H9 (cell line): ENCODE measurements around the gene MSS51. TPM values are rescaled to one million over a fixed set of nuclear protein-coding genes. Genes with fewer than 3 reads are reported as not detected.

ENCODE experiments used
- DNase-seq: peaks from one replicate; pipeline ENCODE4 v3.0.0-alpha.2; 2017
- H2AFZ ChIP-seq: one replicate; pipeline ENCODE4 v1.6.1; 2013; ENCODE audit warnings: mild to moderate bottlenecking, low read length, control low read depth, moderate library complexity
- H2AK5ac ChIP-seq: 2 replicates; pipeline ENCODE4 v1.6.1; 2013; ENCODE audit warnings: low read length, control low read depth, mixed read lengths; ENCODE audit not compliant: insufficient read length
- H2BK120ac ChIP-seq: one replicate; pipeline ENCODE4 v1.6.1; 2013; ENCODE audit warnings: low read depth, mild to moderate bottlenecking, low read length, control low read depth, inconsistent platforms; ENCODE audit not compliant: poor library complexity, severe bottlenecking
- H2BK12ac ChIP-seq: 2 replicates; pipeline ENCODE4 v1.6.1; 2013; ENCODE audit warnings: low read length, control low read depth, mixed read lengths, low read depth; ENCODE audit not compliant: insufficient read length
- H2BK15ac ChIP-seq: 2 replicates; pipeline ENCODE4 v1.6.1; 2013; ENCODE audit warnings: low read depth, low read length, control low read depth
- H2BK20ac ChIP-seq: one replicate; pipeline ENCODE4 v1.6.1; 2013; ENCODE audit warnings: low read depth, mild to moderate bottlenecking, low read length, control low read depth, inconsistent platforms; ENCODE audit not compliant: poor library complexity, severe bottlenecking
- H2BK5ac ChIP-seq: 2 replicates; pipeline ENCODE4 v1.6.1; 2013; ENCODE audit warnings: low read length, control low read depth, mixed read lengths; ENCODE audit not compliant: insufficient read length
- H3K14ac ChIP-seq: 2 replicates; pipeline ENCODE4 v1.6.1; 2013; ENCODE audit warnings: low read length, control low read depth; ENCODE audit not compliant: insufficient read depth
- H3K18ac ChIP-seq: 2 replicates; pipeline ENCODE4 v1.6.1; 2013; ENCODE audit warnings: low read depth, mild to moderate bottlenecking, mixed read lengths, low read length, control low read depth; ENCODE audit not compliant: insufficient read length
- H3K23ac ChIP-seq: 2 replicates; pipeline ENCODE4 v1.6.1; 2013; ENCODE audit warnings: low read length, control low read depth, mixed read lengths, low read depth; ENCODE audit not compliant: insufficient read length
- H3K23me2 ChIP-seq: 2 replicates; pipeline ENCODE4 v1.6.1; 2013; ENCODE audit warnings: low read depth, mild to moderate bottlenecking, mixed read lengths, low read length, control low read depth; ENCODE audit not compliant: insufficient read length, poor library complexity, severe bottlenecking
- H3K27ac ChIP-seq: 2 replicates; pipeline ENCODE4 v1.5.1; 2013; ENCODE audit warnings: low read length, control low read depth, mixed read lengths, low read depth; ENCODE audit not compliant: insufficient read length
- H3K27me3 ChIP-seq: 2 replicates; pipeline ENCODE4 v1.6.1; 2013; ENCODE audit warnings: low read length, control low read depth, inconsistent platforms; ENCODE audit not compliant: insufficient read depth
- H3K4ac ChIP-seq: 2 replicates; pipeline ENCODE4 v1.6.1; 2013; ENCODE audit warnings: low read depth, mild to moderate bottlenecking, control low read depth, inconsistent platforms, low read length, moderate library complexity
- H3K4me1 ChIP-seq: 2 replicates; pipeline ENCODE4 v1.6.1; 2013; ENCODE audit warnings: low read length, control low read depth, inconsistent platforms; ENCODE audit not compliant: insufficient read depth
- H3K4me2 ChIP-seq: 2 replicates; pipeline ENCODE4 v1.6.1; 2013; ENCODE audit warnings: low read length, control low read depth, mixed read lengths; ENCODE audit not compliant: insufficient read length, insufficient read depth
- H3K56ac ChIP-seq: 2 replicates; pipeline ENCODE4 v1.6.1; 2013; ENCODE audit warnings: low read depth, mild to moderate bottlenecking, mixed read lengths, low read length, control low read depth; ENCODE audit not compliant: insufficient read length
- H3K79me1 ChIP-seq: 2 replicates; pipeline ENCODE4 v1.6.1; 2013; ENCODE audit warnings: low read depth, mild to moderate bottlenecking, moderate library complexity, low read length, control low read depth, inconsistent platforms; ENCODE audit not compliant: insufficient read depth, poor library complexity, severe bottlenecking
- H3K79me2 ChIP-seq: 2 replicates; pipeline ENCODE4 v1.6.1; 2013; ENCODE audit warnings: low read length, control low read depth, inconsistent platforms; ENCODE audit not compliant: insufficient read depth
- H3K9ac ChIP-seq: 2 replicates; pipeline ENCODE4 v1.6.1; 2013; ENCODE audit warnings: low read length, control low read depth, mixed read lengths; ENCODE audit not compliant: insufficient read length; ENCODE audit errors: extremely low read depth
- H3K9me3 ChIP-seq: one replicate; pipeline ENCODE4 v1.6.1; 2013; ENCODE audit warnings: low read depth, low read length, inconsistent platforms; ENCODE audit not compliant: control insufficient read depth
- H3T11ph ChIP-seq: one replicate; pipeline ENCODE4 v1.6.1; 2013; ENCODE audit warnings: mild to moderate bottlenecking, low read length, control low read depth, inconsistent platforms
- H4K20me1 ChIP-seq: one replicate; pipeline ENCODE4 v1.6.1; 2013; ENCODE audit not compliant: control insufficient read depth, insufficient read length, insufficient read depth
- H4K5ac ChIP-seq: 2 replicates; pipeline ENCODE4 v1.6.1; 2013; ENCODE audit warnings: low read depth, mild to moderate bottlenecking, mixed read lengths, low read length, control low read depth; ENCODE audit not compliant: insufficient read length
- H4K8ac ChIP-seq: replicated peaks from 2 replicates; pipeline ENCODE4 v1.6.1; 2013; ENCODE audit warnings: low read length, control low read depth, mixed read lengths, low read depth; ENCODE audit not compliant: insufficient read length
- H4K91ac ChIP-seq: 2 replicates; pipeline ENCODE4 v1.6.1; 2013; ENCODE audit warnings: low read depth, mild to moderate bottlenecking, moderate library complexity, mixed read lengths, low read length, control low read depth; ENCODE audit not compliant: insufficient read length
- H3K27ac Mint-ChIP-seq, 3 experiments: 2 replicates in 2 of 3; 3 replicates in 1 of 3; pipeline ENCODE4 v1.8.0; 2020 to 2021; ENCODE audit warnings: mixed read lengths in 3 of 3, mild to moderate bottlenecking in 1 of 3, moderate library complexity in 1 of 3
- H3K27me3 Mint-ChIP-seq: 2 replicates; pipeline ENCODE4 v1.8.0; 2021; ENCODE audit warnings: low read depth, mild to moderate bottlenecking, moderate library complexity, mixed read lengths
- H3K36me3 Mint-ChIP-seq, 3 experiments: 2 replicates in 2 of 3; 3 replicates in 1 of 3; pipeline ENCODE4 v1.8.0; 2020 to 2021; ENCODE audit warnings: low read depth in 3 of 3, mixed read lengths in 3 of 3; ENCODE audit not compliant: insufficient read depth in 1 of 3
- H3K4me1 Mint-ChIP-seq, 2 experiments: 2 replicates each; pipeline ENCODE4 v1.8.0; 2020; ENCODE audit warnings: mixed read lengths in 2 of 2
- H3K4me3 Mint-ChIP-seq, 2 experiments: 2 replicates in 1 of 2; 3 replicates in 1 of 2; pipeline ENCODE4 v1.8.0; 2020 to 2021; ENCODE audit warnings: mild to moderate bottlenecking in 2 of 2, mixed read lengths in 2 of 2, moderate library complexity in 1 of 2
- H3K9me3 Mint-ChIP-seq, 2 experiments: 2 replicates in 1 of 2; 3 replicates in 1 of 2; pipeline ENCODE4 v1.8.0; 2020; ENCODE audit warnings: mild to moderate bottlenecking in 2 of 2, mixed read lengths in 2 of 2, moderate library complexity in 1 of 2
- CTCF ChIP-seq: fragments of 200-600 bp; sonication (generic); conservative IDR thresholded peaks from 3 replicates; pipeline ENCODE4 v1.8.0; 2021; ENCODE audit warnings: antibody characterized with exemption, mild to moderate bottlenecking
- total RNA-seq: library from RNA; stranded (reverse); gene quantifications from 2 replicates; pipeline ENCODE4 v1.2.1, GENCODE V29; 2021

The MSS51 gene
- total RNA-seq, 1 experiment from 2014 or later: 1.9 TPM

- Mint-ChIP-seq H3K4me3 (no peak overlapping the region), H3K9me3 (no peaks in the 10 kb centered on the region), H3K36me3 (peaks cover 2 to 59% (median 36%) of the 10 kb centered on the region in 3 experiments; a peak in 6 of 7 replicates), H3K4me1 (no peaks in the 10 kb centered on the region), H3K27me3 (no peaks in the 10 kb centered on the region), H3K27ac (no peak overlapping the region)
- H3K4me1 ChIP-seq: no peaks in the 10 kb centered on the region
- no peak overlapping the region for H2AK5ac ChIP-seq
- no peaks in the 10 kb centered on the region for H3K79me2 ChIP-seq
- H3K18ac ChIP-seq: no peak overlapping the region
- H2BK120ac ChIP-seq: no peak overlapping the region
- no peak overlapping the region for H3K4ac ChIP-seq
- H3K27me3 ChIP-seq: no peaks in the 10 kb centered on the region
- H3T11ph ChIP-seq: no peak overlapping the region
- H3K23ac ChIP-seq: no peak overlapping the region
- DNase-seq: no peak
- no peak overlapping the region for H4K91ac ChIP-seq
- no peak overlapping the region for H3K4me2 ChIP-seq
- no peaks in the 10 kb centered on the region for H3K9me3 ChIP-seq
- H3K23me2 ChIP-seq: no peaks in the 10 kb centered on the region
- H4K5ac ChIP-seq: no peak overlapping the region
- H2AFZ ChIP-seq: no peak overlapping the region
- TF ChIP-seq CTCF: no peak
- no peak overlapping the region for H4K8ac ChIP-seq
- no peak overlapping the region for H3K14ac ChIP-seq
- H3K79me1 ChIP-seq: no peaks in the 10 kb centered on the region
- no peak overlapping the region for H3K27ac ChIP-seq
- no peaks in the 10 kb centered on the region for H4K20me1 ChIP-seq
- no peak overlapping the region for H2BK15ac ChIP-seq
- H3K56ac ChIP-seq: no peak overlapping the region
- no peak overlapping the region for H2BK20ac ChIP-seq
- no peak overlapping the region for H3K9ac ChIP-seq
- no peak overlapping the region for H2BK12ac ChIP-seq
- H2BK5ac ChIP-seq: no peak overlapping the region
Observed at GRCh38 chr10:73469579-73469978, 36.2 kb upstream of the MSS51 start.
